22Rv1 (cell line): ENCODE data around the gene HTR3B.

Source experiments
- ZFX ChIP-seq: fragments of 450-650 bp; IDR thresholded peaks from 2 replicates; pipeline ENCODE4 v1.6.1; 2017; ENCODE audit warnings: antibody characterized with exemption, borderline replicate concordance
- TF ChIP-seq, protein P1 (sequence below): fragments of 450-650 bp; IDR thresholded peaks from 2 replicates; pipeline ENCODE4 v1.5.1; 2017; ENCODE audit warnings: mild to moderate bottlenecking

DNA sequence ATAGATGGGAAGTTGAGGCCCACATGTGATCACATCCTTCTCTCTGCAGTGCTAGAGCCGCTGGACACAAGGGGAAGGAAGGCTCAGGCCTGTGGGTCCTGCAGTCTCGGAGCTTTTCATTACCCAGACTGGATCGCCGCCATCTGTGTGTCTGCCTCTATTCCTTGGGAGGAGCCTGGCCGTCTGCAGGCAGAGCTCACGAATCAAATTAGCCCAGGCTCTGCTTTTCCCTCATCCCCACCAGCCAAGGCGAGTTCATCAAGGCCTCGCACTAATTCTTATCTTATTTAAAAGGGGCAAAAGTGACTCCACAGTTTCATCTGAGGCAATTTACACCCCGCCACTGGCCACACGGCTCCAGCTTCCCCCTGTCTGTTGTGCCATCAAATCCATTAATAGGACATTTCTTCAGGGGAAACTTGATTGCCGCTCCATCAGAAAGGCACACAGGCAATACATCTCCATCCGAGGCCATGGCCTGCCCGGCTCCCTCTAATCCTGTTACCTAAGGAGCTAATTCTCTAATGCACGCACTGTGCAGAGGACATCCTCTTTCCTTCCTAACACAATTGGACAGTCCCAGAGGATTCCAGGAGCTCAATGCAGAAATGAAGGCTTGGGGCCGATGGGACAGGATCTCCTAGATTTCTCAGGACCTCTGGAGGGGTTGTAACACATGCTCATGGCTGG, 67.1 kb downstream of the HTR3B start:
- TF ChIP-seq, protein P1, sequence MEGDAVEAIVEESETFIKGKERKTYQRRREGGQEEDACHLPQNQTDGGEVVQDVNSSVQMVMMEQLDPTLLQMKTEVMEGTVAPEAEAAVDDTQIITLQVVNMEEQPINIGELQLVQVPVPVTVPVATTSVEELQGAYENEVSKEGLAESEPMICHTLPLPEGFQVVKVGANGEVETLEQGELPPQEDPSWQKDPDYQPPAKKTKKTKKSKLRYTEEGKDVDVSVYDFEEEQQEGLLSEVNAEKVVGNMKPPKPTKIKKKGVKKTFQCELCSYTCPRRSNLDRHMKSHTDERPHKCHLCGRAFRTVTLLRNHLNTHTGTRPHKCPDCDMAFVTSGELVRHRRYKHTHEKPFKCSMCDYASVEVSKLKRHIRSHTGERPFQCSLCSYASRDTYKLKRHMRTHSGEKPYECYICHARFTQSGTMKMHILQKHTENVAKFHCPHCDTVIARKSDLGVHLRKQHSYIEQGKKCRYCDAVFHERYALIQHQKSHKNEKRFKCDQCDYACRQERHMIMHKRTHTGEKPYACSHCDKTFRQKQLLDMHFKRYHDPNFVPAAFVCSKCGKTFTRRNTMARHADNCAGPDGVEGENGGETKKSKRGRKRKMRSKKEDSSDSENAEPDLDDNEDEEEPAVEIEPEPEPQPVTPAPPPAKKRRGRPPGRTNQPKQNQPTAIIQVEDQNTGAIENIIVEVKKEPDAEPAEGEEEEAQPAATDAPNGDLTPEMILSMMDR, result no peak
- TF ChIP-seq ZFX, result no peak
